ENCODE results near the gene RMC1.
"Not testable (repeated sequence)": the region's sequence is repeated elsewhere in the genome, so short reads cannot be mapped to it uniquely, and the experiment has no call there.

RMC1 gene

DNA sequence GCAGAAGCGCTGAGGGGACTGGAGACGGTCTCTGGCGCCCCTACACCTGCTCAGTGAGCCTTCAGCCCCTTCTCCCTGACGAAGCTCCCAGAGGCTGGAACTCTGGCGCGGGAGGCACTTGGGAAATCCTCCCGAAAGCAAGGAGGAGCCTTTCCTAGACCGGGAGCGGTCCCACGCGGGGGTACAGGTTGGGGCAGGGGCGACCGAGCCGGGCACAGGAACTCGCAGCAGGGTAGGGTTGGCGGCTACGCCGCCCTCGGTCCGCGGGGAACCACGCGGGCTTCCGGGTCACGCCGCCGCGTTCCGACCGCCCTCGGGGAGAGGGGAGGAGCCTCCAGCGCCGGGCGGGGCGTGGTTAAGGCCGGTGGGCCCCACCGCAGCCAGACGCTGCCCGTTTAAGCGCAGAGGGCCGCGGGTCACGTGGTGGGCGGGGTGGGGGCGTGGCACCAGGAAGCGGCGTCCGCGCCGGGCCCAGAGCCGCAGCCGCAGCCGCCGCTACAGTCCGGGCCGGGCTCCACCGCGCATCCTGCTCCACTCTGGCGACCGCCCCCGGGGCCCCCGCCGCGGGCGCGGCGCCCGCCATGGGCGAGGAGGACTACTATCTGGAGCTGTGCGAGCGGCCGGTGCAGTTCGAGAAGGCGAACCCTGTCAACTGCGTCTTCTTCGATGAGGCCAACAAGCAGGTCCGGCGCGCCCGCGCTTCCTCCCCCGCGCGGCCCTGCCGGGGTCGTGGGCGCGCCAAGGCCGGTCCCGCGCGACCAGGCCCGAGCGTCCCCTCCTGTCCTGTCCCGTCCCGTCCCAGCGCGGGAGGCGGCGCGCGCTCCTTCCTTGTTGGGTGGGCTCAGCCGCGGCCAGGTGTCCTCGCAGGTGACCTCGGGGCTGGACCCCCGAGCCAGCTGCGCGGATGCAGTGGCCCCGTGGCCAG, at the start of gene RMC1:
Gene RMC1, plus strand, starts transcription at position 474 of the 925 bp plus-strand sequence. Its CDS starts 108 bp downstream, at position 582.
- peak; percentile 99 for DNase-seq (ENCODE audit: low spot score)

DNA sequence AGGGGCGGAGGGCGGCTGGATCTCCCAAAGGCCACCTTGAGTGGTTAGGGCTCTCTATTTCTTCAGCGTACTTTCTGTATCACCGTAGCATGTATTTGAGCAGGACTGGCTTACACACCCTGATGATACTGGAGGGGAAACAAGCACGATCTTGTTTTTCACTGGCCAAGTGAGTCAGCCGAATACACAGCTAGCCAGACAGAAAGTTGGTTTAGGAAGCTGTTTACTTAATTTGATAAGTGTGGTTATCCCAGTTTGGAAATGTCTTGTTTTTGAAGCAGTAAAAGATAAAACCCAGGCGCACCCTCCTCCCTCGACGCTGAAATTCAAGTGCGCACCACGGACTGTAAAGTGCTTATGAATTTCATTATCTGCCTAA, 49.6 kb upstream of the RMC1 start:
- peak; percentile 38 for DNase-seq (ENCODE audit: low spot score)

DNA sequence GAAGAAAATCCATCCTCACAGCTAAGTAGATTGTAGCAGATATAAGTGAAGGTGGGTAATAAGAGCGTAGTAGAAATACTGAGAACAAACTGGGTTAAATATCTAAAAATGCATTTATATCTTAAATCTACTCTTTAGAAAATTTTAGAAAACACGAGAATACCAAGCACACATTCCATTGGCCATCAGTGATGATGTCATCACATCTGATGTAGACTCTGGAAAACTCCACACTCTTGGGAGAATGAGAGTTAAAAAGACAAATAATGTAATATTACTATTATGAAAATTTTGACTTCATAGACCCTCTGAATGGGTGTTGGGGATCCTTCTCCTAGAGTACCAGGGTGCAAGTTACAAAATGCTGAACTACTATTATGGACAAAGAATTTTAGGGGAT, 46.5 kb upstream of the RMC1 start:
- no peak for DNase-seq (ENCODE audit: low spot score)

DNA sequence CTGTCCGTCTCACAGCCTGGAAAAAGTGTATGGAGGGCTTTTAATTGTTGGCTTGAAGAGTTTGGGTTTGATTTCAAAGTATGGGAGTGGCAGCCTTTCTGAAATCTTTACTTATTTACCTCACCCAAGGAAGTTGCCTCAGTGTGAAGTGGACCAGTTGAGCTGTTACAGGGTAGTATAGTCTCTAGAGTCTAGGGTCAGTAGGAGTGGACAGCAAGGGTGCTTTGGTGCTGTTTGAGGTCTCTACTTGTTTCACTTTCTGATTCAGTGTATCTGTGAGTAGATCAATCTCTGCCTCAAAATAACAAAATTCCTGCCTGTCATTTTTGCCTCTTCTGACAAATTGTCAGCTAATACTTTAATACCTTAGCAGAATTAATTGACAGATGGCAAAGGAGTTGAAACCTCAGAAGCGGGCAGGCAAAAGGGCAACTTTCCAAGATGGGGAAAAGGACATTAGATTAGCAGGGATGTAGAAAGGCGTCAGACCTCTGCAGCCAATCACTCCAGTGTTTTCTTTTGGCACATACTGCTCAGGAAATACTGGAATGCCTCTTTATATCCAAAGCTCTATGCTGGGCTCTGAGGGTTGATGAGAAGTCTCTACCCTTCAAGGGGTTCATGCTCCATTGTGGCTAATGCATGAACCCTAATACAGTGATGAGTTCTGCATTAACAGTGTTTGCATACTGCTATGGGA, 44.3 kb upstream of the RMC1 start:
- DNase-seq (ENCODE audit: low spot score): no peak

DNA sequence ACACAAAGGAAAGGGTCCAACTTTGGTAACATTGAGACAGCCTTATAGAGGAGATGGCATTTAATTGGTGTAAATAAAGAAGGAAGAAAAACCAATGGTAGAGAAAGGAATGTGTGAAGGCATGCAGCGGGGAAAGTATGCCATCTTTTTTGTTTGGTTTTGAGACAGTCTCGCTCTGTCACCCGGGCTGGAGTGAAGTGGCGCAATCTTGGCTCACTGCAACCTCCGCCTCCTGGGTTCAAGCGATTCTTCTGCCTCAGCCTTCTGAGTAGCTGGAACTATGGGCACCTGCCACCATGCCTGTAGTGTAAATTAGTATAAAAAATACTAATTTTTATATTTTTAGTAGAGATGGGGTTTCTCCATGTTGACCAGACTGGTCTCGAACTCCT, 43.8 kb upstream of the RMC1 start:
- no peak for DNase-seq (ENCODE audit: low spot score)

DNA sequence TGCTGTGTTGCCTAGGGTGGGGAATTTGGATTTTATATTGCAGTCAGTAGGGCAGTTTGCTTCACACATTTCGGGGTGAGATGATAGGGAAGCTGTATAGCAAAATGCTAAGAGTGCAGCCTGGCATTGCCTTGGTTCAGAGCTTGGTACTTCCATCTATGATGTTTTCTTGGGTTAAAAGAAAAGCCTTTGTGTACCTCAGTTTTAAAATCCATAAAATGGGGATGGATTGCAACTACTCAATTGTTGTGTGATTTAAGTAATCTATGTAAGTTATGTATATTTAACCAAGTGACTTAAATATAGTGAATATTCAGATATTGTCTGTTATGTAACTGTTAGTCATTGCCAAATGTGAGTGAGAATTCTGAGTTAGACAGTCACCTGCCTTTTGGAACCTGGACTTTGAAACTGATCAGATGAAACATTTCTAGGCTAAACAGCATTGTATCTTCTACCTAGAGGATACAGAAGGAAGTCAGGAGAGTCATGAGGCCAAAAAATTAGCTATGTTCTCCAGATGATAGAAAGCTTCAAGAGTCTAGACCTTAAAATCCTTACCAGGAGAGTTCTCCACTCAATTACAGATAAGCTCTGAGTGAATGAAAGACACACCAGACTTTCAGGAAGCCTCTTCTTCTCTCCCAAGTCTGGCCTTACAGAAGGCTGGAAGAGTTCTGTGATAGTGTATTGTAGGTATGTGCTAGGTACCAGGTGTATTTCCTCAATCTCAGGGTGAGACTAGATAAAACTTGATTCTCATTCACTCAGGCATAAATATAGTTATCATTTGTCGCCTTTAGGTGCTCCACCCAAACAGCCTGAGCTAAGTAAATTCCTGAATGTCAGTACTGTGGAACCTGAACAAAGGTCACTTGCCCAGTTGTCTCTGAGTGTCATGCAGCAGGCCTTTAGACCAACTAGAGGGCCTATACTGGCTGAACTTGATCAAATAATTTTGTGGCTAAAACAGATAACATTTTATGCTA, 42.7 kb upstream of the RMC1 start:
- no peak for DNase-seq (ENCODE audit: low spot score)

DNA sequence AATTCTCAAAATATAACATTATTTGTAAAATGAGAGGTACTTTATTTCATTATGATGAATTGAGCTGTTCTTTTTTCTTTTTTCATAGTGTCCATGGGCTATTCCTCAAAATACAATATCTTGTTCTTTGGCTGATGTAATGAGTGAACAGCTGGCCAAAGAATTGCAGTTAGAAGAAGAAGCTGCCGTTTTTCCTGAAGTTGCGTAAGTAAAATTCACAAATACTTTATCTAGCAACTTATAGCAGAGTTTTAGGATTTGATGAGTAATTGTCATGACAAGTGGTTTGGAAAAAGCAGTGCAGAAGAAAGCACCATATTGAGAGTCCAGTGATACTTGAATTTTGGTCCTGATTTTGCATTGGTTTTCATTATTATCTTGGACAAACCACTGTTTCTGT, 40.4 kb upstream of the RMC1 start:
- DNase-seq (ENCODE audit: low spot score): no peak

DNA sequence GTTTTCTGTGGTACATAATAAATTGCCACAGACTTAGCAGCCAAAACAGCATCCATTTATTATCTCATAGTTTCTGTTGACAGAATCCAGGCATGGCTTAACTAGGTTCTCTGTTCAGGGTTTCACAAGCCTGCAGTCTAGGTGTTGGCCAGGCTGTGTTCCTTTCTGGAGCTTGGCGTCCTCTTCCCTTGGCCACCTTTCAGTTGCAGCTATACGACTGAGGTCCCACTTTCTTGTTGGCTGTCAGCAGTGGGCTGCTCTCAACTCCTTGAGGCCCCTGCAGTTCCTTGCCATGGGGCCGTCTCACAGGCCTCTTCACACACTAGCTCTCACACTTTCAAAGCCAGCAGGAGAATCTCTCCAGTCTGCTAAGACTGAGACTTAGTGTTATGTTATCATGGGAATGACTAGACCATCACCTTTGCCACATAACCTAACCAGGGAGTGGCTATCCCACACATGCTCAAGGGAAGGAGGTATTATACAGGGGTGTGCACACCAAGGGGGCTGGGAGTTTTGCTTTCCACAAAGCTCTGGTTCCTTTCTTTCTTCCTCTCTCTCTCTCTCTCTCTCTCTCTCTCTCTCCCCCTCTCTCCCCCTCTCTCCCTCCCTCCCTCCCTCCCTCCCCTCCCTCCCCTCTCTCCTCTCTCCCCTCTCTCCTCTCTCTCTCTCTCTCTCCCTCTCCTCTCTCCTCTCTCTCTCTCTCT, 34.4 kb upstream of the RMC1 start:
- no peak for DNase-seq (ENCODE audit: low spot score)

DNA sequence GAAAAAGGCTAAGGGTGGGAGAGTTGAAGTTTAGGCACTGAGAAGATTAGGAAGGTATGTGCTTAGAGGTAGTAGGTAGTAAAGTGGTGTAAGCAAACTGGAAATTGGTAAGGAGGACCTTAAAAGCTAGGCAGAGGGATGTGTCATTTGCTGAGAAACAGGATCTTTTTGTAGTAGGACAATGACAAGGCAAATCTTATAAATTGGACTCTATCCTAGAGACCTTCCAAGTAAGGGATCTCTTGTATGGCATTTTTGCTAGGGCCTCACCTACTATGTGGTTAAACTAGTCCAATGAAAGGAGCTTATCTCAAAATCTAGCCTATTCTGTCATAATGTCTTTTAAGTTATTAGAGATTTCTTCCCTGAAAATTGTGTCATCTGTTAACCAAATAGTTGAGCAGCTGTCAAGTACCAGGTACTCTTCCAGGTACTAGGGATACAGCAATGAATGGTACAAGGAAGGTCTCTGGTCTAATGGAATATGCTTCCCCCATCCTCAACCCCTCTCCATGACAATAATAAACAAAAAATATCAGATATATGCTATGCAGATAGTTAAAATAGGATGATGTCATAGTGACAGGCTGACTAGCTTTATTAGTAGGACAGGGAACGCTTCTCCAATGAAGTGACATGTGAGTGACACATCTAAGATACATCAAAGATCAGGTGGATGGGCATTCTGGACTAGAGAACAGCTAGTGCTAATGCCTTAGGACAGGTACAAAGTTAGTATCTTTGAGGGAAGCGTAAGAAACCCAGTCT, 32.5 kb upstream of the RMC1 start:
- no peak for DNase-seq (ENCODE audit: low spot score)

DNA sequence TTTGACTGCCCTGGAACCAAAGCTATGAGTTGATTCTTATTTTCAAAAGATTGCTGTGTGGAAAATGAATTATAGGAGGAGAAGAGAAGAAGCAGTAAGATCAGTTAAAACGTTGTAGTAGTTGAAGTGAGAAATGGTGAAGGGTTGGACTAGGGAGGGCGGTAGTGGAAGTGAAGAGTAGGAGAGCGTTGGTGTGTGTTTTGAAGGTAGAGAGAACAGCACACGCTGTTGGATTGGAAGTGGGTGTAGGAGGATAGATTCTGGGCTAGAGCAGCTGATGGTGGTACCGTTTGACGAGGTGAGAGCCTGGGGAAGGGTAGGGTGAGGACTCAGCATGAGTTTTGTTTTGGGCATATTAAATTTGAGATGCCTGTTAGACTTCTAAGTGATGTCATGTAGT, 31.8 kb upstream of the RMC1 start:
- DNase-seq (ENCODE audit: low spot score): no peak

DNA sequence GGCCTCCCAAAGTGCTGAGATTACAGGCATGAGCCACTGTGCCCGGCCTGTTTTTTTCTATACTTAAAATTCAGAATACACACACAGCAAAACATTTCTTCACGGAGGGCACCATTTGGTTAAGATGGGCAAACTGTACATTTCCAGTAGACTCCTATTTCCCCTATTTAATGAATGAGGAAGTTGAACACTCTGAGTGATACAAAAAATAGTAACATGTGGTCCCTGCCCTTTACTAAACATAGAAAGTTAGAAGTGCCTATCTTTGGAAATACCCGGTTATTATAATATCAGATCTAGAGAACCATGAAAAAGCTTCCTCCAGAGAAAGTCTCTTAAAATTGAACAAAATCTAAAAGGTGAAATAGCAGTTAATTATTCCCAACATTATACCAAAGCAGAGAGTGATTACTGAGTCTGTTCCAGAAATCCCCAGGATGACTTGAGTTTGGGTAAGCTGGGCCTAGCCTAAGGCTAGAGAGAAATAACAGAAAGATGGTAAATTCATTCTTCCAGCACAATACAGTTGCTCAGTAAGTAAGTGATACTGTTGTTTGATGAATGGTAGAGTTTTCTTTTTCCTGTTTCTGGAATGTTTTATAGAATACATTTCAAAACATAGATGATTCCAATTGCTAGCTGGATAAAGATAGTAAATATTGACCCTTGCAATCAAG, 23.3 kb upstream of the RMC1 start:
- no peak for DNase-seq (ENCODE audit: low spot score)

DNA sequence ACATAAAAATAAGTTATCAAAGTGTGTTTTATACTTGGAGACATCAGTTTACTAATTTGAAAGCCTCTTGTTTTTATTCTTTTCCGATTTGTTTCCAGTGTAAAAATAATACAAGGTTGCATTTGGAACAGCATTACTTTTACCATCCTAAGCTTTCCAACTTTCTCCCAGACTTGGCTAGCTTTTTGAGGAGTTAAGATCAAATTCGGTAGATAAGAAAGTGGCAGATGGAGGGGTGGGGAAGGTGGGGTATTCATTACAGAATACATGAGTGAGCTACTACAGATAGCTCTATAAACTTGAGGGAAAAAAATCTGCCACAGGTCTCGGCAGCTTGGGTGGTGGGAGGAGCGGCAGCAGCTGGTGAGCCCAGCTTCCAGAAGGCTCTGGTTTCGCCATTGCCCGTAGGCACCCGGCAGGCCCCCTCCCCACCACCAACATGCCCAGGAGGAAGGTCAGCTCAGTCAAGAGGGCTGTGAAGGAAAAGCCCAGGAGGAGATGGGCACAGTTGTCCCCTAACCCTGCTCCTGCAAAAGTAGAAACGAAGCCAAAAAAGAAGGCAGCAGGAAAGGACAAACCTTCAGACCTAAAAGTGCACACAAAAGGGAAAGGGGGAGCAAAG, 18.6 kb upstream of the RMC1 start:
- DNase-seq (ENCODE audit: low spot score): no peak

DNA sequence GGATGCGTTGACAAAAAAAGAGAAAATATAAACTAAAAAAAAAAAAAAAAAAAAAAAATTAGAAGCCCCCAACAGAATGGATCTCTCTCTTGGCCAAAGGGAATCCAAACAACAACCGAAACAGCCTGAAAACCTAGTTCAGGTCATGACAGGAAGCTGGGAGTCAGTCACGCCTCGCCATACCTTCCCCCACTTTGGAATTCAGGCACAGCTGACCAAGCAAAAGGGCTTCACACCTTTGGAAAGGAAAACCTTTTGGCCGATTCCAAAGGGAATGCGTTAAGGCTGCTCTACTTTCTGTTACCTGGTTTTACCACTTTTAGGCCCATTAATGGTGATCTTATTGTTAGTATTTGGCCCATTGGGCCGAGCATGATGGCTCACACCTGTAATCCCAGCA, 17.9 kb upstream of the RMC1 start:
- no peak for DNase-seq (ENCODE audit: low spot score)

DNA sequence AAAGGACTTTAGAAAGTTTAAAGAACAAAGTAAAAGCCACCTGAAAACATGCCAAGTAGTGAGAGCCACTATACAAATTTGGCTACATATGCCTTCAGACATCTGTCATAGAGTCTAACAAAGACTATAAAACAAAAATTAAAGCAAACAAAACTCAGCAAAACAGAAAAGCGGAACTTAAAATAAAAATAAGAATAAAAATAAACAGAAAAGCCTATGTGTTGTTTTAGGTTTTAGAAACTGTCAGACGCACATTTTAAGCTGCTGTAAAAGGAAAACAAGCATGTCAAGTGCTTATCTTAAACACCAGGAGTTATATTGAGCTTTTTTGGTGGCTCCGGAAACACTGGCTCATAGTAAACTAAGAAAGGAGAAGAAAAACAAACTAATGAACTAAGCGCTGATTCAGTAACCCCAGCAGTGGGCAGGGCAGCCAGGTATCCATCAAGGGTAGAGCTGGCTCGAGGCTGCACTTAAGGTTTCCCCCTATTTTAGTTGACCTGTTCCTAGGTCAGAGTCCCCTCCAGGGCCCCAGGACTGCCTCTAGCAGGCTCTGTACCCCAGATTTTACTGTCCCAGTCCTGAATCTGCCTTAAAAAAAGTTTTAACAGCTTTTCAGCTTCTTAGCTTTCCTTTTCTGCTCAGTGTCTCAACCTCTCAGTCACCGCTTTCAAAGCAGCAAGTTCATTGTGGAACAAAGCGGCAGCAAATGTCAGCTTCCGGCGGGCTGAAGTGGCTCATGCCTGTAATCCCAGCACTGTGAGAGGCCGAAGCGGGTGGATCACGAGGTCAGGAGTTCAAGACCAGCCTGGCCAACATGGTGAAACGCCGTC, 15.4 kb upstream of the RMC1 start:
- no peak for DNase-seq (ENCODE audit: low spot score)

DNA sequence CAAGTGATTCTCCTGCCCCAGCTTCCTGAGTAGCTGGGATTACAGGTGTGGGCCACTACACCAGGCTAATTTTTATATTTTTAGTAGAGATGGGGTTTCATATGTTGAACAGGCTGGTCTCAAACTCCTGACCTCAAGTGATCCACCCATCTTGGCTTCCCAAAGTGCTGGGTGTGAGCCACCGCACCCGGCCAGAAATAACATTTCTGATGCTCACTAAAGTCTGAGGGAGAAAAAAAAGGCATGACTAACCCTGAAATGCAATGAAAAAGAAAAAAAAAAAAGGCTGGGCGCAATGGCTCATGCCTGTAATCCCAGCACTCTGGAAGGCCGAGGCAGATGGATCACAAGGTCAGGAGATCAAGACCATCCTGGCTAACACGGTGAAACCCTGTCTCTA, 13.7 kb upstream of the RMC1 start:
- DNase-seq (ENCODE audit: low spot score): not testable (repeated sequence)

DNA sequence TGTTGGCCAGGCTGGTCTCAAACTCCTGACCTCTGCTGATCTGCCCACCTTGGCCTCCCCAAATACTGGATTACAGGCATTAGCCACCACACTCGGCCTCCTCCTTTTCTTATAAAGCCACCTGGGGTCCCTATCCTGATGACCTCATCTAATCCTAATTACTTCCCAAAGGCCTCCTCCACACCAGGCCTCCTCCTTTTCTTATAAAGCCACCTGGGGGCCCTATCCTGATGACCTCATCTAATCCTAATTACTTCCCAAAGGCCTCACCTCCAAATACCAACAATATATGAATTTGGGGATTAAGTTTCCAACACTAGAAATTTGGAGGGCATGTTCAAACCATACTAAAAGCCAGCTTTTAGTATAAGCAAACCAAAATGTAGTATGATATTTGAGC, 9.7 kb upstream of the RMC1 start:
- no peak for DNase-seq (ENCODE audit: low spot score)

DNA sequence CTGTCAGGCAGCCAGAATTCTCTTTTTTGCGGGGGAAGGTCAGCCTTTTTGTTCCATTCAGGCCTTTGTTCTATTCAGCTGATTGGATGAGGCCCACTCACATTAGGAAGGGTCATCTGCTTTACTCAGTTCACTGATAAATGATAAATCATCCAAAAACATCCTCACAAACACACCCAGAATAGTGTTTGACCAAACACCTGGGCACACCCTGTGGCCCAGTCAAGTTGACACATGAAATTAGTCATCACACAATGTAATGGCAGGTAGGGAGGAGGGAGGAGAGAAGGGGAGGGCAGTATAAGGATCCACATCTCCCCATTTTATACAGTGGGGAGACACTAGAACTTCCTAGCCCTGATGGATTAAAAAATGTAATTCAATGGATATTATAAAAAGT, 8.3 kb upstream of the RMC1 start:
- DNase-seq (ENCODE audit: low spot score): no peak

DNA sequence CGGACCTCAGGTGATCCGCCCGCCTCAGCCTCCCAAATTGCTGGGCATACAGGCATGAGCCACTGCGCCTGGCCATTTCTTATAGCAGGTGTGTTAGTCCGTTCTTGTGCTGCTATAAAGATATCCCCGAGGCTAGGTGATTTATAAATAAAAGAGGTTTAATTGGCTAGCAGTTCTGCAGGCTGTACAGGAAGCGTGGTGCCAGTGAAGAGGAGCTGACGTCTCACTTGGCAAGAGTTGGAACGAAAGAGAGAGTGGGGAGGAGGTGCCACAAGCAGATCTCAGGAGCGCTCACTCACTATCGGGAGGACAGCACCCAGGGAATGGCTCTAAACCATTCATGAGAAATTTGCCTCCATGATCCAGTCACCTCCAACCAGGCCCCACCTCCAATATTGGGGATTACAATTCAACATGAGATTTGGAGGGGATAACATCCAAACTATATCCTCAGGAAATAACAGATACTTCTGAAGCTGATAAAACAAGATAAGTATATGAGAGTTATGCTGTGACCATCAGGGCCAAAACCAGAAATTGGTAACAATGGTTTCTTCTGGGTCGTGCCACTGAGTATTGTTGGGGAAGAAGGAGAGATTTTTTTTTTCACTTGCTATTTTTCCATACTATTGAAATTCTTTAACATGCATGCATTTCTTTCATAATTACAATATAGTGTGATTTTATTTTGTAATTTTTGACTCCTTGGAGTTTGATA, 7.4 kb upstream of the RMC1 start:
- no peak for DNase-seq (ENCODE audit: low spot score)
